Spleen (tissue), 11 donors: ENCODE results near the gene ZNF469. TPM values are rescaled to one million over a fixed set of nuclear protein-coding genes. Genes with fewer than 3 reads are reported as not detected.

Source experiments
- DNase-seq: peaks from one replicate; pipeline ENCODE4 v3.0.0-alpha.2; 2020
- H3K27ac ChIP-seq, 8 donors: fragments of 200-600 bp; sonication (generic) in 7 of 8; 1 replicate in 4 of 8; 2 replicates in 4 of 8; pipeline versions ENCODE4 v1.5.0 to v1.8.0; 2016 to 2021; ENCODE audit warnings: inconsistent platforms in 4 of 8, mild to moderate bottlenecking in 4 of 8, moderate library complexity in 1 of 8
- H3K27me3 ChIP-seq, 7 donors: fragments of 200-600 bp; sonication (generic) in 6 of 7; replicated peaks in 1 of 7; 1 replicate in 4 of 7; 2 replicates in 3 of 7; pipeline versions ENCODE4 v1.5.0 to v1.8.0; 2016 to 2021; ENCODE audit warnings: inconsistent platforms in 3 of 7, mild to moderate bottlenecking in 1 of 7
- H3K36me3 ChIP-seq, 6 donors: fragments of 200-600 bp; sonication (generic) in 5 of 6; 1 replicate in 4 of 6; 2 replicates in 2 of 6; pipeline versions ENCODE4 v1.5.0 to v1.8.0; 2016 to 2021; ENCODE audit warnings: inconsistent platforms in 2 of 6
- H3K4me1 ChIP-seq, 6 donors: fragments of 200-600 bp; sonication (generic) in 5 of 6; 1 replicate in 3 of 6; 2 replicates in 3 of 6; pipeline versions ENCODE4 v1.5.0 to v1.8.0; 2016 to 2021; ENCODE audit warnings: inconsistent platforms in 3 of 6
- H3K4me3 ChIP-seq, 8 donors: fragments of 200-600 bp; sonication (generic) in 7 of 8; 1 replicate in 4 of 8; 2 replicates in 4 of 8; pipeline versions ENCODE4 v1.5.0 to v1.8.0; 2016 to 2021; ENCODE audit warnings: inconsistent platforms in 4 of 8, mild to moderate bottlenecking in 4 of 8, moderate library complexity in 2 of 8
- H3K9me3 ChIP-seq, 8 donors: fragments of 200-600 bp; sonication (generic) in 7 of 8; 1 replicate in 4 of 8; 2 replicates in 4 of 8; pipeline versions ENCODE4 v1.5.0 to v1.8.0; 2016 to 2021; ENCODE audit warnings: inconsistent platforms in 4 of 8
- CTCF ChIP-seq, 11 experiments: fragments of 200-600 bp in 7 of 11; fragments of 450-650 bp in 4 of 11; sonication (generic) in 4 of 11; IDR thresholded peaks in 8 of 11; conservative IDR thresholded peaks in 3 of 11; 1 replicate in 7 of 11; 2 replicates in 4 of 11; pipeline versions ENCODE4 v1.4.0 to v1.8.0; 2016 to 2021; ENCODE audit warnings: antibody characterized with exemption in 11 of 11, inconsistent platforms in 4 of 11, mild to moderate bottlenecking in 1 of 11
- POLR2A ChIP-seq, 3 donors: fragments of 450-650 bp; IDR thresholded peaks; one replicate each; pipeline ENCODE4 v1.5.1; 2017; ENCODE audit warnings: antibody characterized with exemption in 3 of 3, mild to moderate bottlenecking in 1 of 3
- POLR2AphosphoS5 ChIP-seq, 3 donors: sonication (generic); formaldehyde crosslinking; IDR thresholded peaks; one replicate each; pipeline ENCODE4 v1.5.1; 2017; ENCODE audit warnings: antibody characterized with exemption in 3 of 3
- WGBS, 5 donors: extraction: QIAGEN DNeasy Blood & Tissue Kit in 3 of 5; methylation state at CpG; one replicate each; pipeline versions ENCODE4 v1.1.5 to v1.1.7; 2013 to 2018; 5-methylcytosine and 5-hydroxymethylcytosine counted together
- intact Hi-C: fragments of 100-400 bp; cut with DNase I; formaldehyde crosslinking; loops from one replicate; pipeline ENCODE4 v1.15.0; 2023; ENCODE audit warnings: low total_unique reads
- polyA plus RNA-seq, 3 donors: library from polyadenylated mRNA; stranded (reverse); fragments of 200-250 nt; gene quantifications; one replicate each; pipeline ENCODE4 v1.2.1, GENCODE V29; 2013
- total RNA-seq, 7 donors: library from RNA; depleted of rRNA in 3 of 7; stranded (reverse); fragments of >200 nt in 3 of 7; fragmentation: NEBNext Ultra II Directional in 4 of 7; extraction: Animal tissue kit (Norgen Biotek cat#: 25700) in 4 of 7; gene quantifications; one replicate each; pipeline versions ENCODE4 v1.1.0 to v1.2.1, GENCODE V29; 2016 to 2021
- donor health status: healthy with polysubstance abuse.
- donor health status: DM: no; HTN: no; CAD: no; lungs with moderate emphysema.
- donor health status: DM: no; HTN: no; CAD: no.
- donor health status: Bipolar disorder and iron deficiency.
- donor health status: healthy.
- donor health status: DM: no; HTN: no; CAD: no.
- donor health status: DM: yes; HTN: yes; CAD: no.

ZNF469 gene
- total and polyA plus RNA-seq, 10 donors = 0.27 to 8.0 (median 3.3) TPM

GRCh38 chr16:88415713-88416323 is 33.1 kb downstream of the ZNF469 start:
- no peak for DNase-seq
- peaks cover 0 to 27% (median 0%) of the 10 kb centered on the region in 7 donors for H3K27me3 ChIP-seq
- no peaks in the 10 kb centered on the region for H3K36me3 ChIP-seq
- peaks cover 0 to 15% (median 0%) of the 10 kb centered on the region in 6 donors for H3K4me1 ChIP-seq
- no peak overlapping the region for H3K27ac ChIP-seq
- no peaks in the 10 kb centered on the region for H3K9me3 ChIP-seq
- WGBS, 5 donors = 78 to 85% (median 79%) methylated on average over 24 to 29 of the region's 29 CpGs
- no peak overlapping the region for H3K4me3 ChIP-seq
- no peak for TF ChIP-seq POLR2AphosphoS5 (IDR thresholded peaks at IDR 0.05)
- no peak for TF ChIP-seq POLR2A (IDR thresholded peaks at IDR 0.05)
- no peak for TF ChIP-seq CTCF (IDR thresholded peaks at IDR 0.05 in 8 of 11, conservative IDR thresholded peaks at IDR 0.05 in 3 of 11)
- intact Hi-C loops = no loop called here

GRCh38 chr16:88416686-88417085 is 33.9 kb downstream of the ZNF469 start:
- no peak overlapping the region for H3K27ac ChIP-seq
- no peak for DNase-seq
- TF ChIP-seq POLR2AphosphoS5 (IDR thresholded peaks at IDR 0.05) (no peak), POLR2A (IDR thresholded peaks at IDR 0.05) (no peak), CTCF (IDR thresholded peaks at IDR 0.05 in 8 of 11, conservative IDR thresholded peaks at IDR 0.05 in 3 of 11) (no peak)
- peaks cover 0 to 15% (median 0%) of the 10 kb centered on the region in 6 donors for H3K4me1 ChIP-seq
- WGBS, 5 donors = 88 to 94% (median 91%) methylated on average over 6 to 17 of the region's 17 CpGs
- intact Hi-C loops = no loop called here
- no peak overlapping the region for H3K4me3 ChIP-seq
- H3K27me3 ChIP-seq = peaks cover 0 to 27% (median 0%) of the 10 kb centered on the region in 7 donors
- H3K36me3 ChIP-seq = no peaks in the 10 kb centered on the region
- H3K9me3 ChIP-seq = no peaks in the 10 kb centered on the region

- no peak for TF ChIP-seq CTCF (IDR thresholded peaks at IDR 0.05 in 8 of 11, conservative IDR thresholded peaks at IDR 0.05 in 3 of 11)
- no peak for TF ChIP-seq POLR2AphosphoS5 (IDR thresholded peaks at IDR 0.05)
- TF ChIP-seq POLR2A (IDR thresholded peaks at IDR 0.05) = no peak
- Histone ChIP-seq H3K27ac (no peak overlapping the region), H3K4me1 (peaks cover 0 to 15% (median 0%) of the 10 kb centered on the region in 6 donors), H3K9me3 (no peaks in the 10 kb centered on the region), H3K27me3 (peaks cover 0 to 27% (median 0%) of the 10 kb centered on the region in 7 donors), H3K4me3 (no peak overlapping the region), H3K36me3 (no peaks in the 10 kb centered on the region)
- 83 to 87% (median 84%) methylated on average over 13 to 17 of the region's 17 CpGs for WGBS, 5 donors
- intact Hi-C loops = no loop called here
- DNase-seq = no peak
These were observed 35.1 kb downstream of the ZNF469 start for GRCh38 chr16:88417684-88418476.

- Histone ChIP-seq H3K27me3 (peaks cover 0 to 27% (median 0%) of the 10 kb centered on the region in 7 donors), H3K27ac (peak overlapping the region in 1 of 8 donors; percentile 21), H3K36me3 (no peaks in the 10 kb centered on the region), H3K4me3 (no peak overlapping the region), H3K4me1 (peaks cover 0 to 15% (median 0%) of the 10 kb centered on the region in 6 donors), H3K9me3 (no peaks in the 10 kb centered on the region)
- no peak for DNase-seq
- intact Hi-C loops = no loop called here
- TF ChIP-seq POLR2AphosphoS5 (IDR thresholded peaks at IDR 0.05) = peak; percentile 29 to 72 (median 67)
- TF ChIP-seq POLR2A (IDR thresholded peaks at IDR 0.05) = no peak
- 63 to 82% (median 74%) methylated on average over 13 to 18 of the region's 18 CpGs for WGBS, 5 donors
These were observed 36.1 kb downstream of the ZNF469 start for GRCh38 chr16:88418869-88419268.
